ENCODE results near the gene BBLN. TPM values are rescaled to one million over a fixed set of nuclear protein-coding genes. Genes with fewer than 3 reads are reported as not detected.

The BBLN gene
- total RNA-seq, 4 donors from 2014 or later: 73.5 to 145 (median 132) TPM

GRCh38 chr9:128175102-128175563 is 15.1 kb downstream of the BBLN start:
- TF ChIP-seq POLR2A (IDR thresholded peaks at IDR 0.05): no peak
- TF ChIP-seq CTCF (IDR thresholded peaks at IDR 0.05 in 4 of 5, conservative IDR thresholded peaks at IDR 0.05 in 1 of 5): no peak
- no peaks in the 10 kb centered on the region for H3K9me3 ChIP-seq
- intact Hi-C loops (cut with DNase I; ENCODE audit: low total_unique reads): no loop called here
- DNase-seq (no peak), ATAC-seq (no peak)
- peaks cover 0 to 64% of the 10 kb centered on the region in 2 donors for H3K36me3 ChIP-seq
- in situ Hi-C loops (cut with MboI; ENCODE audit: low sequenced_read_pairs in 4 of 4): loop anchor here in 1 of 4 donors (25.0 kb wide), 1 partner anchor 162 kb away; the partner anchor contains the start of gene SLC27A4
- no peak overlapping the region for H3K27ac ChIP-seq
- no peaks in the 10 kb centered on the region for H3K4me1 ChIP-seq
- H3K27me3 ChIP-seq: no peaks in the 10 kb centered on the region
- H3K4me3 ChIP-seq: no peak overlapping the region

DNA sequence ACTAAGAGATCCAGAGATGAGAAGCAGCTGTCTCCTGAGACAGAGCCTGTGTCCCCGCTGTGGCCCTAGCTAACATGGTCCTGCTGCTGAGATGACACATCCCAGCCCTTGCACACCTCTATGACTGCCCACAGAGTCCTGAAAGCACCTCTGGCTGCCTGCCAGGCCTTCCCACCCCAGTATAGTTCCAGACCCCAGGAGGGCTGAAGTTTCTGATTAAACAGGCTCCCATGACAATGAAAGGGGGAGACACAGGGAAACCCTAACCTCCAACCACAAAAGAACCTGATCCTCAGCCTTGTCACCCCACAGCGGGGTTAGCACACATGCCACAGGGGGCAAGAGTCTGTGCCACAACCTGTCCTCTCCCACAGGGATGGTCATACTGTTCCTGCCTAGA is 15.7 kb downstream of the BBLN start:
- TF ChIP-seq POLR2A (IDR thresholded peaks at IDR 0.05): no peak
- no peak for TF ChIP-seq CTCF (IDR thresholded peaks at IDR 0.05 in 4 of 5, conservative IDR thresholded peaks at IDR 0.05 in 1 of 5)
- Histone ChIP-seq H3K36me3 (peaks cover 0 to 69% of the 10 kb centered on the region in 2 donors), H3K27me3 (no peaks in the 10 kb centered on the region), H3K4me1 (no peaks in the 10 kb centered on the region), H3K27ac (no peak overlapping the region), H3K9me3 (no peaks in the 10 kb centered on the region), H3K4me3 (no peak overlapping the region)
- DNase-seq (no peak), ATAC-seq (no peak)
- in situ Hi-C loops (cut with MboI; ENCODE audit: low sequenced_read_pairs in 4 of 4): loop anchor here in 1 of 4 donors (25.0 kb wide), 1 partner anchor 162 kb away; the partner anchor contains the start of gene SLC27A4
- intact Hi-C loops (cut with DNase I; ENCODE audit: low total_unique reads): no loop called here

DNA sequence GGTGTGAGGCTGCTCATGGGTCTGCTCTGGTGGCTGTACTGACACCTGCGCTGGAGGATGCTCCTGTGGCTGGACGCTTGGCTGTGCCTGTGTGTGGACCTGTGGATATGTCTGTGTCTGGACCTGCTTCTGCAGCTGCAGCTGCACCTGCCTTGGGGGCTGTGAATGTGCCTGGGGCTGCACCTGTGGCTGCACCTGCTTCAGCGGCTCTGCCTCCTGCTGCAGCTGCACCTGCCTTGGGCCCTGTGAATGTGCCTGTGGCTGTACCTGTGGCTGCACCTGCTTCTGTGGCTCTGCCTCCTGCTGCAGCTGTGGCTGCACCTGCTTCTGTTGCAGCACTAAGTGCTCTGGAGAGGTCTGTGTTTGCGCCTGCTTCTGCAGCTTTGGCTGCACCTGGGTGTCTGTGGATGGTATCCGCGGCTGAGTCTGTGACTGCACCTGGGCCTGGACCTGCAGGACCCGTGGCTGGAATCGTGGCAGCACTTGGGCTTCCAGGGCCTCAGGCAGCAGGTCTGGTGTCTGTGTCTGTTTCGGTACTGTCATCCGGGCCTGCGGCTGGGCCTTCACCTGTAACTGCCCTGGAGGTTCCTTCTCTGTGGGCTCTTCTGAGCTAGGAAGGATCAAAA is 18.9 kb downstream of the BBLN start:
- no peak overlapping the region for H3K4me3 ChIP-seq
- H3K9me3 ChIP-seq: no peaks in the 10 kb centered on the region
- DNase-seq (no peak), ATAC-seq (no peak)
- no peaks in the 10 kb centered on the region for H3K4me1 ChIP-seq
- TF ChIP-seq CTCF (IDR thresholded peaks at IDR 0.05 in 4 of 5, conservative IDR thresholded peaks at IDR 0.05 in 1 of 5) (no peak), POLR2A (IDR thresholded peaks at IDR 0.05) (no peak)
- peaks cover 0 to 84% of the 10 kb centered on the region in 2 donors for H3K36me3 ChIP-seq
- no peaks in the 10 kb centered on the region for H3K27me3 ChIP-seq
- H3K27ac ChIP-seq: no peak overlapping the region
- in situ Hi-C loops (cut with MboI; ENCODE audit: low sequenced_read_pairs in 4 of 4): loop anchor here in 1 of 4 donors (25.0 kb wide), 1 partner anchor 158 kb away; the partner anchor contains the start of gene SLC27A4
- intact Hi-C loops (cut with DNase I; ENCODE audit: low total_unique reads): no loop called here

DNA sequence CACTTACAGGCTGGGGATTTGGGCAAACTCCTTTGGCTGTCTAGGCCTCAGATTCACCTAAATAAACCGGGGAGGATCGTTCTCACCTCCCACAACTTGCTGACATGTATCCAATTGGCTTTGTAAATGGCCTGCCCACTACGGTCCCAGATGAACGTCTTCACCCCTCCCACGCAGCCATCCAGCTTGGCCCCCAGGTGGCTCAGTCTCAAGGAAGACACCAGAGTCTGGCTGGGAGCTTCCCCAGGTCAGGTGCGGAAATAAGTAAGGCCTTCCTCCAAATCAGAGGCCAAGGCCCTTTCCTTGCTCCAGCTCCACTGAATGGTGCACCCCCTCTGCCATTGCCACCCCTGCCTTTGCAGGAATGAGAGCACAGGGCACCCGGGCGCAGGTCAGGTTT is 19.9 kb downstream of the BBLN start:
- no peaks in the 10 kb centered on the region for H3K27me3 ChIP-seq
- TF ChIP-seq CTCF (IDR thresholded peaks at IDR 0.05 in 4 of 5, conservative IDR thresholded peaks at IDR 0.05 in 1 of 5) (no peak), POLR2A (IDR thresholded peaks at IDR 0.05) (no peak)
- no peaks in the 10 kb centered on the region for H3K9me3 ChIP-seq
- H3K4me1 ChIP-seq: no peaks in the 10 kb centered on the region
- DNase-seq: no peak
- intact Hi-C loops (cut with DNase I; ENCODE audit: low total_unique reads) (no loop called here), in situ Hi-C loops (cut with MboI; ENCODE audit: low sequenced_read_pairs in 4 of 4) (loop anchor here in 1 of 4 donors (25.0 kb wide), 1 partner anchor 157 kb away; the partner anchor contains the start of gene SLC27A4)
- no peak for ATAC-seq
- no peak overlapping the region for H3K27ac ChIP-seq
- no peak overlapping the region for H3K4me3 ChIP-seq
- peaks cover 0 to 79% of the 10 kb centered on the region in 2 donors for H3K36me3 ChIP-seq
